HepG2 (cell line): ENCODE data around the gene CCDC150. TPM values are rescaled to one million over a fixed set of nuclear protein-coding genes. Genes with fewer than 3 reads are reported as not detected.

Experiments
- ARHGAP35 ChIP-seq: sonication (generic); formaldehyde crosslinking; IDR thresholded peaks from 2 replicates; pipeline ENCODE4 v1.9.0; 2022; ENCODE audit warnings: mild to moderate bottlenecking, inconsistent platforms, moderate library complexity, missing genetic modification reagents, borderline replicate concordance
- FOXJ3 ChIP-seq: sonication (generic); formaldehyde crosslinking; IDR thresholded peaks from 2 replicates; pipeline ENCODE4 v1.4.0; 2020; ENCODE audit warnings: missing genetic modification reagents, mild to moderate bottlenecking, borderline replicate concordance
- FOXK2 ChIP-seq: fragments of 450-650 bp; IDR thresholded peaks from 2 replicates; pipeline ENCODE4 v1.6.1; 2016
- ISL2 ChIP-seq: sonication (generic); formaldehyde crosslinking; IDR thresholded peaks from 2 replicates; pipeline ENCODE4 v1.5.0; 2020; ENCODE audit warnings: missing genetic modification reagents
- JARID2 ChIP-seq: sonication (generic); formaldehyde crosslinking; IDR thresholded peaks from 2 replicates; pipeline ENCODE4 v1.8.1; 2023; ENCODE audit warnings: missing genetic modification reagents, inconsistent platforms; ENCODE audit not compliant: insufficient replicate concordance
- KMT2B ChIP-seq: IDR thresholded peaks from 2 replicates; pipeline ENCODE4 v1.6.1; 2016; ENCODE audit warnings: missing genetic modification reagents, missing compliant biosample characterization
- SSRP1 ChIP-seq: IDR thresholded peaks from 2 replicates; pipeline ENCODE4 v1.6.1; 2016; ENCODE audit warnings: control low read depth
- SUZ12 ChIP-seq: fragments of 150-350 bp; IDR thresholded peaks from 2 replicates; pipeline ENCODE4 v1.6.1; 2014; ENCODE audit warnings: low read depth, low read length
- ZMYM4 ChIP-seq: sonication (generic); formaldehyde crosslinking; IDR thresholded peaks from 2 replicates; pipeline ENCODE4 v1.8.1; 2023; ENCODE audit warnings: mild to moderate bottlenecking, missing genetic modification reagents
- ZNF205 ChIP-seq: IDR thresholded peaks from 2 replicates; pipeline ENCODE4 v1.6.1; 2018; ENCODE audit warnings: missing biosample characterization, missing genetic modification reagents
- ZNF296 ChIP-seq: sonication (generic); formaldehyde crosslinking; conservative IDR thresholded peaks from 2 replicates; pipeline ENCODE4 v1.5.0; 2020; ENCODE audit warnings: mild to moderate bottlenecking, missing genetic modification reagents
- ZNF33B ChIP-seq: sonication (generic); formaldehyde crosslinking; IDR thresholded peaks from 2 replicates; pipeline ENCODE4 v1.5.1; 2020; ENCODE audit warnings: mild to moderate bottlenecking, missing genetic modification reagents
- ZNF615 ChIP-seq: sonication (generic); formaldehyde crosslinking; IDR thresholded peaks from 2 replicates; pipeline ENCODE4 v1.5.0; 2020; ENCODE audit warnings: mild to moderate bottlenecking, missing genetic modification reagents, borderline replicate concordance
- polyA plus RNA-seq, 8 experiments: library from polyadenylated mRNA; depleted of rRNA in 3 of 8; stranded (reverse) in 7 of 8; unstranded in 1 of 8; fragments of >200 nt; fragmentation: Illumina TruSeq in 4 of 8; extraction: Trizol in 4 of 8; gene quantifications; 2 replicates each; pipeline versions ENCODE4 v1.2.1 to v1.2.3, GENCODE V29; 2011 to 2016; ENCODE audit warnings: low read depth in 4 of 8, missing spikeins in 1 of 8, mixed read lengths in 1 of 8; ENCODE audit not compliant: insufficient read depth in 1 of 8
- total RNA-seq, 5 experiments: library from RNA; depleted of rRNA; stranded (reverse); fragments of >200 nt; fragmentation: Illumina TruSeq; extraction: Trizol; gene quantifications; 2 replicates each; pipeline ENCODE4 v1.2.3, GENCODE V29; 2016; ENCODE audit warnings: low read depth in 1 of 5
- TF ChIP-seq, protein P1 (sequence below): sonication (generic); formaldehyde crosslinking; IDR thresholded peaks from 2 replicates; pipeline ENCODE4 v1.4.0; 2020; ENCODE audit warnings: mild to moderate bottlenecking, missing genetic modification reagents
- TF ChIP-seq, protein P2 (sequence below): IDR thresholded peaks from 2 replicates; pipeline ENCODE4 v1.6.1; 2016; ENCODE audit warnings: low read depth, borderline replicate concordance
- TF ChIP-seq, protein P3 (sequence below): sonication (generic); formaldehyde crosslinking; IDR thresholded peaks from 2 replicates; pipeline ENCODE4 v1.5.0; 2020; ENCODE audit warnings: mild to moderate bottlenecking, missing genetic modification reagents
- TF ChIP-seq, protein P4 (sequence below): sonication (generic); formaldehyde crosslinking; IDR thresholded peaks from 2 replicates; pipeline ENCODE4 v1.9.0; 2022; ENCODE audit warnings: low read depth, missing genetic modification reagents
- TF ChIP-seq, protein P5 (sequence below): IDR thresholded peaks from 2 replicates; pipeline ENCODE4 v1.6.1; 2016; ENCODE audit warnings: missing compliant biosample characterization, missing genetic modification reagents, borderline replicate concordance
- TF ChIP-seq, protein P6 (sequence below): sonication (generic); formaldehyde crosslinking; IDR thresholded peaks from 2 replicates; pipeline ENCODE4 v1.4.0; 2020; ENCODE audit warnings: mild to moderate bottlenecking, missing genetic modification reagents

Gene CCDC150
- total and polyA plus RNA-seq, 2 of the 13 experiments (the other 11 are each of a cell fraction or from before 2014, with no cell fraction given) = 14.9 to 32.6 TPM

DNA sequence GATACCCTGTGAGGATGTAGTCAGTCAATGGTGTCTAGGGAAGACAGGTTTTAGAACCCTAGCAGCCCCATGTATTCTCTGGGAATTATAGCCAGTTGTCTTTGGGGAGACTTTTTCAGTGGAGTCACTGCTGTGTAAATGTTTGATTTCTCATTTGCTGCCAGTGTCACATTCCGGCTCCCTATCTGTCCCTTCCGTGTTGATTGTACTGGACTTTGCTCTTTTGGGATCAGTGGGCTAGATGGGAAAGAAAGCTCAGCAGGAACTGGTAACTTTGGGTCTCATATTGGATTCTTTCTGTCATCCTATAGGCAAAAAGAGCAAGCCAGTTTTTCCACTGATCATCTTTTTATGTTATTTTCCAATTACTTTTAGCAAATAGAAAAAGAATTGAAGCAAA lies 89.9 kb downstream of the CCDC150 start (continued):
- TF ChIP-seq, protein P1, sequence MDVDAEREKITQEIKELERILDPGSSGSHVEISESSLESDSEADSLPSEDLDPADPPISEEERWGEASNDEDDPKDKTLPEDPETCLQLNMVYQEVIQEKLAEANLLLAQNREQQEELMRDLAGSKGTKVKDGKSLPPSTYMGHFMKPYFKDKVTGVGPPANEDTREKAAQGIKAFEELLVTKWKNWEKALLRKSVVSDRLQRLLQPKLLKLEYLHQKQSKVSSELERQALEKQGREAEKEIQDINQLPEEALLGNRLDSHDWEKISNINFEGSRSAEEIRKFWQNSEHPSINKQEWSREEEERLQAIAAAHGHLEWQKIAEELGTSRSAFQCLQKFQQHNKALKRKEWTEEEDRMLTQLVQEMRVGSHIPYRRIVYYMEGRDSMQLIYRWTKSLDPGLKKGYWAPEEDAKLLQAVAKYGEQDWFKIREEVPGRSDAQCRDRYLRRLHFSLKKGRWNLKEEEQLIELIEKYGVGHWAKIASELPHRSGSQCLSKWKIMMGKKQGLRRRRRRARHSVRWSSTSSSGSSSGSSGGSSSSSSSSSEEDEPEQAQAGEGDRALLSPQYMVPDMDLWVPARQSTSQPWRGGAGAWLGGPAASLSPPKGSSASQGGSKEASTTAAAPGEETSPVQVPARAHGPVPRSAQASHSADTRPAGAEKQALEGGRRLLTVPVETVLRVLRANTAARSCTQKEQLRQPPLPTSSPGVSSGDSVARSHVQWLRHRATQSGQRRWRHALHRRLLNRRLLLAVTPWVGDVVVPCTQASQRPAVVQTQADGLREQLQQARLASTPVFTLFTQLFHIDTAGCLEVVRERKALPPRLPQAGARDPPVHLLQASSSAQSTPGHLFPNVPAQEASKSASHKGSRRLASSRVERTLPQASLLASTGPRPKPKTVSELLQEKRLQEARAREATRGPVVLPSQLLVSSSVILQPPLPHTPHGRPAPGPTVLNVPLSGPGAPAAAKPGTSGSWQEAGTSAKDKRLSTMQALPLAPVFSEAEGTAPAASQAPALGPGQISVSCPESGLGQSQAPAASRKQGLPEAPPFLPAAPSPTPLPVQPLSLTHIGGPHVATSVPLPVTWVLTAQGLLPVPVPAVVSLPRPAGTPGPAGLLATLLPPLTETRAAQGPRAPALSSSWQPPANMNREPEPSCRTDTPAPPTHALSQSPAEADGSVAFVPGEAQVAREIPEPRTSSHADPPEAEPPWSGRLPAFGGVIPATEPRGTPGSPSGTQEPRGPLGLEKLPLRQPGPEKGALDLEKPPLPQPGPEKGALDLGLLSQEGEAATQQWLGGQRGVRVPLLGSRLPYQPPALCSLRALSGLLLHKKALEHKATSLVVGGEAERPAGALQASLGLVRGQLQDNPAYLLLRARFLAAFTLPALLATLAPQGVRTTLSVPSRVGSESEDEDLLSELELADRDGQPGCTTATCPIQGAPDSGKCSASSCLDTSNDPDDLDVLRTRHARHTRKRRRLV (CRISPR knock-in tag) = no peak
- TF ChIP-seq, protein P2, sequence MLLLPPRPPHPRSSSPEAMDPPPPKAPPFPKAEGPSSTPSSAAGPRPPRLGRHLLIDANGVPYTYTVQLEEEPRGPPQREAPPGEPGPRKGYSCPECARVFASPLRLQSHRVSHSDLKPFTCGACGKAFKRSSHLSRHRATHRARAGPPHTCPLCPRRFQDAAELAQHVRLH (CRISPR knock-in tag) = peak; percentile 95
- TF ChIP-seq ARHGAP35 (CRISPR knock-in tag) = no peak
- TF ChIP-seq ZNF33B = no peak
- TF ChIP-seq ZMYM4 (CRISPR knock-in tag) = peak; percentile 98
- TF ChIP-seq KMT2B (CRISPR knock-in tag) = peak; percentile 31; the same call in 1 of the 2 replicates
- TF ChIP-seq, protein P3, sequence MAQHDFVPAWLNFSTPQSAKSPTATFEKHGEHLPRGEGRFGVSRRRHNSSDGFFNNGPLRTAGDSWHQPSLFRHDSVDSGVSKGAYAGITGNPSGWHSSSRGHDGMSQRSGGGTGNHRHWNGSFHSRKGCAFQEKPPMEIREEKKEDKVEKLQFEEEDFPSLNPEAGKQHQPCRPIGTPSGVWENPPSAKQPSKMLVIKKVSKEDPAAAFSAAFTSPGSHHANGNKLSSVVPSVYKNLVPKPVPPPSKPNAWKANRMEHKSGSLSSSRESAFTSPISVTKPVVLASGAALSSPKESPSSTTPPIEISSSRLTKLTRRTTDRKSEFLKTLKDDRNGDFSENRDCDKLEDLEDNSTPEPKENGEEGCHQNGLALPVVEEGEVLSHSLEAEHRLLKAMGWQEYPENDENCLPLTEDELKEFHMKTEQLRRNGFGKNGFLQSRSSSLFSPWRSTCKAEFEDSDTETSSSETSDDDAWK (CRISPR knock-in tag) = no peak
- no peak for TF ChIP-seq SUZ12
- no peak for TF ChIP-seq FOXK2
- TF ChIP-seq, protein P4, sequence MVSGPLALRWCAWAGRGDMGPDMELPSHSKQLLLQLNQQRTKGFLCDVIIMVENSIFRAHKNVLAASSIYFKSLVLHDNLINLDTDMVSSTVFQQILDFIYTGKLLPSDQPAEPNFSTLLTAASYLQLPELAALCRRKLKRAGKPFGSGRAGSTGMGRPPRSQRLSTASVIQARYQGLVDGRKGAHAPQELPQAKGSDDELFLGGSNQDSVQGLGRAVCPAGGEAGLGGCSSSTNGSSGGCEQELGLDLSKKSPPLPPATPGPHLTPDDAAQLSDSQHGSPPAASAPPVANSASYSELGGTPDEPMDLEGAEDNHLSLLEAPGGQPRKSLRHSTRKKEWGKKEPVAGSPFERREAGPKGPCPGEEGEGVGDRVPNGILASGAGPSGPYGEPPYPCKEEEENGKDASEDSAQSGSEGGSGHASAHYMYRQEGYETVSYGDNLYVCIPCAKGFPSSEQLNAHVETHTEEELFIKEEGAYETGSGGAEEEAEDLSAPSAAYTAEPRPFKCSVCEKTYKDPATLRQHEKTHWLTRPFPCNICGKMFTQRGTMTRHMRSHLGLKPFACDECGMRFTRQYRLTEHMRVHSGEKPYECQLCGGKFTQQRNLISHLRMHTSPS (CRISPR knock-in tag) = no peak
- TF ChIP-seq, protein P5, sequence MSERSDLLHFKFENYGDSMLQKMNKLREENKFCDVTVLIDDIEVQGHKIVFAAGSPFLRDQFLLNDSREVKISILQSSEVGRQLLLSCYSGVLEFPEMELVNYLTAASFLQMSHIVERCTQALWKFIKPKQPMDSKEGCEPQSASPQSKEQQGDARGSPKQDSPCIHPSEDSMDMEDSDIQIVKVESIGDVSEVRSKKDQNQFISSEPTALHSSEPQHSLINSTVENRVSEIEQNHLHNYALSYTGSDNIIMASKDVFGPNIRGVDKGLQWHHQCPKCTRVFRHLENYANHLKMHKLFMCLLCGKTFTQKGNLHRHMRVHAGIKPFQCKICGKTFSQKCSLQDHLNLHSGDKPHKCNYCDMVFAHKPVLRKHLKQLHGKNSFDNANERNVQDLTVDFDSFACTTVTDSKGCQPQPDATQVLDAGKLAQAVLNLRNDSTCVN (CRISPR knock-in tag) = no peak
- peak; percentile 66; the same call in 1 of the 2 replicates for TF ChIP-seq ISL2 (CRISPR knock-in tag)
- no peak; the same call in 1 of the 2 replicates for TF ChIP-seq FOXJ3 (CRISPR knock-in tag)
- no peak for TF ChIP-seq ZNF615 (CRISPR knock-in tag)
- TF ChIP-seq JARID2 (CRISPR knock-in tag) = no peak
- no peak for TF ChIP-seq SSRP1 (CRISPR knock-in tag)
- 0 out of 2 replicates have a peak, but pooled peaks have one; percentile 46 for TF ChIP-seq ZNF205 (CRISPR knock-in tag)
- no peak for TF ChIP-seq ZNF296
- TF ChIP-seq, protein P6, sequence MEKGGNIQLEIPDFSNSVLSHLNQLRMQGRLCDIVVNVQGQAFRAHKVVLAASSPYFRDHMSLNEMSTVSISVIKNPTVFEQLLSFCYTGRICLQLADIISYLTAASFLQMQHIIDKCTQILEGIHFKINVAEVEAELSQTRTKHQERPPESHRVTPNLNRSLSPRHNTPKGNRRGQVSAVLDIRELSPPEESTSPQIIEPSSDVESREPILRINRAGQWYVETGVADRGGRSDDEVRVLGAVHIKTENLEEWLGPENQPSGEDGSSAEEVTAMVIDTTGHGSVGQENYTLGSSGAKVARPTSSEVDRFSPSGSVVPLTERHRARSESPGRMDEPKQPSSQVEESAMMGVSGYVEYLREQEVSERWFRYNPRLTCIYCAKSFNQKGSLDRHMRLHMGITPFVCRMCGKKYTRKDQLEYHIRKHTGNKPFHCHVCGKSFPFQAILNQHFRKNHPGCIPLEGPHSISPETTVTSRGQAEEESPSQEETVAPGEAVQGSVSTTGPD (CRISPR knock-in tag) = no peak
